Placental epithelial cell (primary cell): ENCODE measurements around the gene OR6C65. TPM values are rescaled to one million over a fixed set of nuclear protein-coding genes. Genes with fewer than 3 reads are reported as not detected.

ENCODE experiments used
- total RNA-seq: library from RNA; depleted of rRNA; stranded (reverse); fragments of >200 nt; gene quantifications from 2 replicates; pipeline ENCODE4 v1.2.3, GENCODE V29; 2012

OR6C65 gene
- not detected in 2 replicates for total RNA-seq

GRCh38 chr12:55400229-55400628, at the start of gene OR6C65:
OR6C65 (plus strand) TSS chr12:55400529; CDS start chr12:55400529, 0 bp downstream.

GRCh38 chr12:55362675-55363074, 37.7 kb upstream of the OR6C65 start, which contains the start of gene OR6C75:
OR6C75 (plus strand) TSS chr12:55362975; CDS start chr12:55365111, 2,136 bp downstream.

DNA sequence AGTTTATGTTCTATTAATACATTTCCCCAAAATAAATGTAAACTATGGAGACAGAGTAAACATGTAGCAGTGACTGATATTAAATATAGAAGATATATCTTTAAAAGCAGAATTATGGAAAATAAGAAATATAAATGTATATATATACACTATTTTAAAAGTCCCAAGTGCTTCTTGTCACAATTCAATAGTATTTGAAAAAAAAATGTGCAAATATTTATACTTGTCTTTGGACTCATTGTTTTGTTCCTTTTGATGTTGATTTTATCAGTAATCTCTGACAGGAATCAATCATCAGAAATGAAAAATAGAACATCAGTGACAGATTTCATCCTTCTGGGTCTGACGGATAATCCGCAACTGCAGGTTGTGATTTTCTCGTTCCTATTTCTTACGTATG, 25.6 kb downstream of the OR6C65 start, which contains the start of gene OR6C76:
Gene OR6C76, plus strand, starts transcription at position 301 of the 400 bp plus-strand sequence. Its CDS starts 0 bp downstream, at position 301.

GRCh38 chr12:55443776-55444175, 43.4 kb downstream of the OR6C65 start, which contains the start of gene OR6C2:
OR6C2 (plus strand) TSS chr12:55444076; CDS start chr12:55452214, 8,138 bp downstream.

Other genes starting within 250 kb of the OR6C65 start
- not detected in 2 replicates for gene OR10A7, start 179.5 kb upstream of the OR6C65 start, total RNA-seq
- gene OR6C74, start 155.9 kb upstream of the OR6C65 start, total RNA-seq, result not detected in 2 replicates
- gene OR6C6, start 104.0 kb upstream of the OR6C65 start, total RNA-seq, result not detected in 2 replicates
- not detected in 2 replicates for gene OR6C1, start 86.2 kb upstream of the OR6C65 start, total RNA-seq
- gene OR6C3, start 69.8 kb upstream of the OR6C65 start, total RNA-seq, result not detected in 2 replicates
- gene OR6C75, start 37.6 kb upstream of the OR6C65 start, total RNA-seq, result not detected in 2 replicates
- not detected in 2 replicates for gene OR6C76, start 25.7 kb downstream of the OR6C65 start, total RNA-seq
- not detected in 2 replicates for gene OR6C2, start 43.5 kb downstream of the OR6C65 start, total RNA-seq
- not detected in 2 replicates for gene OR6C70, start 69.6 kb downstream of the OR6C65 start, total RNA-seq
- not detected in 2 replicates for gene OR6C68, start 91.8 kb downstream of the OR6C65 start, total RNA-seq
- gene OR6C4, start 149.1 kb downstream of the OR6C65 start, total RNA-seq, result not detected in 2 replicates
- not detected in 2 replicates for gene OR2AP1, start 171.9 kb downstream of the OR6C65 start, total RNA-seq
- not detected in 2 replicates for gene OR10P1, start 236.4 kb downstream of the OR6C65 start, total RNA-seq